Activated T-cell treated with anti-CD3 and anti-CD28 coated beads for 1 hour (primary cell): ENCODE data around the gene CLBA1.
"Not testable (repeated sequence)": the region's sequence is repeated elsewhere in the genome, so short reads cannot be mapped to it uniquely, and the experiment has no call there.

ENCODE experiments used
- DNase-seq: peaks from one replicate; pipeline ENCODE4 v3.0.0-alpha.2; 2020; ENCODE audit warnings: low read depth

Gene CLBA1

DNA sequence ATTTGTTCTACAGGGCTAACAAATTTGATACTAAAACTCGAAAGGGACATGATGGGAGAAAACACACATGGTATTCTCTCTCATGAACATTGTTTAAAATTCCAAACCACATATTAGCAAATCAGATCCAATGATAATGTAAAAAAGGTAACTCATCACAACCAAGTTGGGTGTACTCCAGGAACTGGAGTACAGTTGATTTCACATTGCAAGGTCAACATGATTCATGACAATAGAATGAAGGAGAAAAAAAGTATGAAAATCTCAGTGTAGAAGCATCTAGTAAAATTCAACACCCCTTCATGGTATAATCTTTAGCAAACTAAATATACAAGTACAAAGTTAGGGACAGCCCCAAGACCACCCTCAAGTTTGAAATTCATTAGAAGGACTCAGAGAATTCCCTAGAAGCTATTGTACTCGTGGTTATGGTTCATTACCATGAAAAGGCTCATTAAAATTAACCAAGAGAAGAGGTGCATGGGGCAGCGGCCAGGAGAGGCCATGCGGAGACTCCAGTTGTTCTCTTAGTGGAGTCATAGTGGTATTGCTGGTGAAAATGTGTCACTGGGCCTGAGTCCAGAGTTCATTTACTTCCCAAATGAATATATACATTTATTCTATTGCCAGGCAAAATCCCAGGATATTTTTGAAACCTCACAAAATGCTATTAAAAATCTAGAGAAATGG is 38.3 kb downstream of the CLBA1 start:
- DNase-seq = no peak

DNA sequence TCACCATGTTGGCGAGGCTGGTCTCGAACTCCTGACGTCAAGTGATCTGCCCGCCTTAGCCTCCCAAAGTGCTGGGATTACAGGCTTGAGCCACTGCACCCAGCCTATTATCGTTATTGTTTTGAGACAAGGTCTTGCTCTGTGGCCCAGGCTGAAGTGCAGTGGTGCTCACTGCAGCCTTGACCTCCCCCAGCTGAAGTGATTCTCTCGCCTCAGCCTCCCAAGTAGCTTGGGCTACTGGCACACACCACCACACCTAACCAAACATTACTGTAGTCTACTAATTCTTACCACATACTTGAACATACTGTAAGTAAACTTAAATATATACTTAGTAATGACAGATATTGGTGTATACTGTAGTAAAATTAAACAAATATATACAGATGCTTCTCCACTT is 39.8 kb downstream of the CLBA1 start:
- DNase-seq = no peak

DNA sequence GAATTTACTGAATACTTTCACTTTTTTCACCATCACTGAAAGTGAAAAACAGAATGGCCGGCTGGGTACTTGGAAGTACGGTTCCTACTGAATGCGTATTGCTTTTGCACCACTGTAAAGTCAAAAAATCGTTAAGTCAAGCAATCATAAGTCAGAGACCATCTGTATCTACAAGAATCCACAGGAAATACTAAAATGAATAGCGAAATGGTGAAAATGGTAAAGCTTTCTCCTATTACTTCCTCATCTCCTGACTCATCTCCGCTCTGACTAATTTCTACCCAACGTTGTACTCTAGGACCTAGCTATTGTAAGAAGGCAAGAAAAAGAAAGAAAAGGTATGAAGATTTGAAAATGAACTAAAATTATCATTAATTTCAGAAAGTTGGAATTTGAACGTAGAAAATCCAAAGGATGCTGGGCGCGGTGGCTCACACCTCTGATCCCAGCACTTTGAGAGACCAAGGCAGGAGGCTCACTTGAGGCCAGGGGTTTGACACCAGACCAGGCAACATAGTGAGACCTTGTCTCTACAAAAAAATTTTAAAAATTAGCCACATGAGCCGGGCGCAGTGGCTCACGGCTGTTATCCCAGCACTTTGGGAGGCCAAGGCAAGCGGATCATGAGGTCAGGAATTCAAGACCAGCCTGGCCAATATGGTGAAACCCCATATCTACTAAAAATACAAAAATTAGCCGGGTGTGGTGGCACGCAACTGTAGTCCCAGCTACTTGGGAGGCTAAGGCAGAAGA is 40.6 kb downstream of the CLBA1 start:
- no peak for DNase-seq

DNA sequence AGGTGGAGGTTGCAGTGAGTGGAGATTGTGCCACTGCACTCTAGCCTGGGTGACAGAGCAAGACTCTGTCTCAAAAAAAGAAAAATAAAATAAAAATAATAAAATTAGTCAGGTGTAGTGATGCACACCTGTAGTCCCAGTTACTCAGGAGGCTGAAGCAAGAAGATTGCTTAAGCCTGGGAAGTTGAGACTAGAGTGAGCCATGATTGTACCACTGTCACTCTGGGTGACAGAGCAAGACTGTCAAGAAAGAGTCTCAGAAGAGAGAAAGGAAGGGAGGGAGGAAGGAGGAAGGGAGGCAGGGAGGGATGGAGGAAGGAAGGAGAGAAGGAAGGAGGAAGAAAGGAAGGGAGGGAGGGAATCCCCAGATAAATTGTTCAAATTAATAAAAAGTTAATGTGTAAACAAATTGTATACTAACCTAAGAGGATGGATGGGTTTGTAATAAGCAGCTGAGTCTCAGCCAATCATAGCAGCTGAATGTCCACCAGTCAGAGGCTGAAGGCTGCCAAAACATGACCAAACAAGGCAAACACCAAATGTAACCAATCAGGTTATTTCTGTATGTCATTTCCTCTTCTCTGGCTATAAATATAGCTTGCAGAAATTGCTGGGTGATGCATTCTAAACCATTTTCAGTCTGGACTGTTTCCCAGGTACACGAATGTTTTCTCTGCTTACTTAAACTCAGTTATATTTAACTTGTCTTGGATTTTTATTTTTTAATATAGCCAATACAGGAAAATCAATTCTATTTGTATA is 41.4 kb downstream of the CLBA1 start:
- no peak for DNase-seq

DNA sequence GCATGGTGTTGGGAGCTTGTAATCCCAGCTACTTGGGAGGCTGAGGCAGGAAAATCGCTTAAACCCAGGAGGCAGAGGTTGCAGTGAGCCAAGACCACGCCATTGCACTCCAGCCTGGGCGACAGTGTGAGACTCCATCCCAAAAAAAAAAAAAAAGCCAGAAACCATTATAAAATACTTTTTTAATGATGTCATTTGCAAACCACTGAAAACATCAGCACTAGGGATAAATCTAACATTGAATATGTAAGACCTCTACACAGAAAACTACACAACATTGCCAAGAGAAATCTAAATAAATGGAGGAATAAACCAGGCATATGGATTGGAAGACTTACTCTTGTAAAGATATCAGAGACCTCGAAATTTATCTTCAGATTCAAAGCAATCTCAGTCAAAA is 42.1 kb downstream of the CLBA1 start:
- not testable (repeated sequence) for DNase-seq

DNA sequence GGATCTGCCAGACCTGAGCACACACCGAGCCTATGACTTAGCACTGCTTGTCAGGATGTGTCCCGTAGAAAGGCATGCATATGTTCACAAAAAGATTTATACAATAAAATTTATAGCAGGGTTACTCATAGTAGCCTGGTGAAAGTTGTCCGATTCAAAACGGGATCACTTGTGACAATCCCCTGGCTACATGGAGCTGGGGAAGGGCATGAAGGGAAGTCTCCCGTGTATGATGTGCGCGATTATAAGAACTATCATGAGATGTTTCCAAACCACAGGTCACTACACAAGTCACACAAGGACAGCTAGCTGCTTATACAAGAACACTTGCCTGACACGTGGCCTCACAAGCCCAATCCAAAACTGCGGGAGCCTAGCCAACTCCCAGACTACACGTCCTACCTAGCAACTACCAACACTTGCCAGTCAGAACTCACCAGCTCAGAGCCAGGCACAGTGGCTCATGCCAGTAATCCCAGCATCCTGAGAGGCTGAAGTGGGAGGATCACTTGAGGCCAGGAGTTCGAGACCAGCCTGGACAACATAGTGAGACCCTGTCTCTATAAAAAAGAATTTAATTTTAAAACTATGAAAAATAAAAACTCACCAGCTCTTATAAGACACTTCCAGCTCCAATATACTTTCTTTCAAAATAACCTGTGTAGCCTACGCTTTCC is 42.8 kb downstream of the CLBA1 start:
- no peak for DNase-seq

DNA sequence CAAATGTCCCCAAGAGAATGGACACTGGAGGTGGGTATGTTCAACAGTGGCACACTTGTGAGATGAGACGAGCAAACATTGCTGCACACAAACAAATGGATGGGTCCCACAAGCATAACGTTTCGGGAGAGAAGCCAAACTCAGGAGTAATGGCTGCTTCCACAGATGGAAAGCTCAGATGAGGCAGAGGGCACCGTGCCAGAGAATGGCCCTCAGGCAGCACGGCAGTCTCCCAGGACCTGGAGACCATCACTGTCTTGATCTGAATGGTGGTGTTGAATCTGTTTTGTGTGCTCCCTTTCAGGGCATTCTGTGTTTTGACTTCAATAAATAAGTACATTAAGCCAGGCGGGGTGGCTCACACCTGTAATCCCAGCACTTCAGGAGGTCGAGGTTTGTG is 43.8 kb downstream of the CLBA1 start:
- DNase-seq = no peak

DNA sequence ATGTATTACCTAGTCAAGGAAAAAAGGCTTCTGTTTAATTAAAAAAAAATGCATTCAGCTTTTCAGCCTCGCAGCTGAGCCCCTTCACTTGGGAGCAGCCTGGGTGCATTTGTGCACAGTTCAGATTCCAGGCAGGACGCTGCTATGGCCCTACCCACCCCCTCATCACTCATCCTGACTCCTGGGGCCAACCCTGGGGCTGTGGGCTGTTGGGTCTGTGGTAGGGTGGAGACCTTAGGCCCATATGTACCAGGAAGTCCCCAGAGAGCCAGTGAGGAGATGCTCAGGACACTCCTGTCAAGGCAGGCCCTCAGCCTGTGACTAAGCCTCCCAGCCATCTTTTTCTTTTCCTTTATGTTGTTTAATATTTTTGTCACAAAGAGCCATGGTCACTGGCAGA is 44.6 kb downstream of the CLBA1 start:
- DNase-seq = no peak

DNA sequence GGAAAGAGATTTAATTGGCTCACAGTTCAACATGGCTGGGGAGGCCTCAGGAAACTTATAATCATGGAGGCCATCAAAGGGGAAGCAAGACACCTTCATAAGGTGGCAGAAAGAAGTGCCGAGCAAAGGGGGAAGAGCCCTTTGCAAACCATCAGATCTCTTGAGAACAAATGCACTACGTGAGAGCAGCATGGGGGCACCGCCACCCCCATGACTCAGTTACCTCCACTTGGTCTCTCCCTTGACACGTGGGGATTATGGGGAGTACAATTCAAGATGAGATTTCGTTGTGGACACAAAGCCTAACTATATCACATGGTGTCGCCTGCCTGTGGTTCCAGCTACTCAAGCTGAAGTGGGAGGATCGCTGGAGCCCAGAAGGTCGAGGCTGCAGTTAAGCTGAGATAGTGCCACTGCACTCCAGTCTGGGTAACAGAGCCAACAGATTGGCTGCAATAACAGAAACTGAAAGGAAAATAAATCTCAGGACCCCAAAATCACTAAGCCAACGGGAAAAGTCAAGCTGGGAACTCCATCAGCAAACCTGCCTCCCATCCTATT is 45.3 kb downstream of the CLBA1 start:
- no peak for DNase-seq

DNA sequence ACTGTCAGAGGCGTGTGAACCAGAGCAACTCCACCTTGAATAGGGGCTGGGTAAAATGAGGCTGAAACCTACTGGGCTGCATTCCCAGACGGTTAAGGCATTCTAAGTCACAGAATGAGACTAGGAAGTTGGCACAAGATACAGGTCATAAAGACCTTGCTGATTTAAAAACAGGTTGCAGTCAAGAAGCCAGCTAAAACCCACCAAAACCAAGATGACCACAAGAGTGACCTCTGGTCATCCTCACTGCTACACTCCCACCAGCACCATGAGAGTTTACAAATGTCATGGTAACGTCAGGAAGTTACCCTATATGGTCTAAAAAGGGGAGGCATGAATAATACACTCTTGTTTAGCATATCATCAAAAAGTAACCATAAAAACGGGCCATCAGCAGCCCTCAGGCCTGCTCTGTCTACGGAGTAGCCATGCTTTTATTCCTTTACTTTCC is 46.9 kb downstream of the CLBA1 start:
- not testable (repeated sequence) for DNase-seq

DNA sequence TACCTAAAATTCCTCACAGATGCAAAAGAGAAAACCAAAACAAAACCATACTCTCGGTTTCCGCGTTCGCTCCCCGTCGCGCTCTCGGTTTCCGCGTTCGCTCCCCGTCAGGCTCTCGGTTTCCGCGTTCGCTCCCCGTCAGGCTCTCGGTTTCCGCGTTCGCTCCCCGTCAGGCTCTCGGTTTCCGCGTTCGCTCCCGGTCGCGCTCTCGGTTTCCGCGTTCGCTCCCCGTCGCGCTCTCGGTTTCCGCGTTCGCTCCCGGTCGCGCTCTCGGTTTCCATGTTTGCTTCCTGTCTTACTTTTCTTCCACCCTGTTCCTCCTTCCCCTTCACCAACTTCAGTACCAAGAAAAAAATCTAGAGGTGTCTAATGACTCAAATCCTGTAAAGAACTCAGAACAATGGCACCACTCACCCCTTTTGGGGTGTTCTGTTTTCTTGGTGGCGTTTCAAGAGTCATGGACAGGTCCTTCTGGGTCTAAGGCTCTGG is 47.9 kb downstream of the CLBA1 start:
- DNase-seq = not testable (repeated sequence)

DNA sequence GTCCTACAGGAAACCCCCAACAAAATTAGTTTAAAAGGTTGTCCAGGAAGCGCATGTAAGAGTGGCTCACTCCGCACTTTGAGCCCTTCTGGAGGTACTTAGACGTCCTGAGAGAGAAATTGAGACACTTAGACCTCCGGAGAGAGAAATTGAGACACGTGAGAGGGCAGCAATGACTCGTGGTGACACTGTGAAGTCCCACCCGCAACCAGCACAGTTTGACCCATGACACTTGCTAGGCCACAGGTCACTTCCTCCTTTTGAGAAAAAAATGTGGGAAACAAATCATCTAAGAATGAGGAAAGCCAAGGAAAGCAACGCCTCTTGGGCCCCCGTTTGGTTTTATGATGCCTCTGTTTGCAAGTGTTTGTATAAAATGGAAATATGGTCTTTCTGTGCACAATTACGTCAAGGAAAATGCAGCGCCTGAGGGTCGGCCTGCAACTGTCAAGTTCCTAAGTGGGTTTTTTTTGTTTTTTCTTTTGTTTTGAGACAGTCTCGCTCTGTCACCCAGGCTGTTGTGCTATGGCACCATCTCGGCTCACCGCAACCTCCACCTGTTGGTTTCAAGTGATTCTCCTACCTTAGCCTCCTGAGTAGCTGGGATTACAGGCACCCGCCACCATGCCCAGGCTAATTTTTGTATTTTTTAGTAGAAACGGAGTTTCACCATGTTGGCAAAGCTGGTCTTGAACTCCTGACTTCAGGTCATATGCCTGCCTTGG is 48.9 kb downstream of the CLBA1 start:
- DNase-seq = no peak

DNA sequence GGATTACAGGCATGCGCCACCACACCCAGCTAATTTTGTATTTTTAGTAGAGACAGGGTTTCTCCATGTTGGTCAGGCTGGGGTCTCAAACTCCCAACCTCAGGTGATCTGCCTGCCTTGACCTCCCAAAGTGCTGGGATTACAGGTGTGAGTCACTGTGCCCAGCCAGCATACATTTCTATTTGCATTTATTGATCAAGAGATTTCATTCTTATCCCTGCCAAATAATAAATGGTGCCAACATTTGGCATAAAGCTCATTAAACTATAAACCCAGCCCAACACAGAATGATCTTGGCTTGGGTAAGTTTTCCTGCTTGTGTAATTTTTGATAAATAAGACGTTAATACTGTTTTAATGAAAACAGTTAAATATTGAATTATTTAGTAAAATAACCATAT is 50.0 kb downstream of the CLBA1 start:
- DNase-seq = not testable (repeated sequence)

DNA sequence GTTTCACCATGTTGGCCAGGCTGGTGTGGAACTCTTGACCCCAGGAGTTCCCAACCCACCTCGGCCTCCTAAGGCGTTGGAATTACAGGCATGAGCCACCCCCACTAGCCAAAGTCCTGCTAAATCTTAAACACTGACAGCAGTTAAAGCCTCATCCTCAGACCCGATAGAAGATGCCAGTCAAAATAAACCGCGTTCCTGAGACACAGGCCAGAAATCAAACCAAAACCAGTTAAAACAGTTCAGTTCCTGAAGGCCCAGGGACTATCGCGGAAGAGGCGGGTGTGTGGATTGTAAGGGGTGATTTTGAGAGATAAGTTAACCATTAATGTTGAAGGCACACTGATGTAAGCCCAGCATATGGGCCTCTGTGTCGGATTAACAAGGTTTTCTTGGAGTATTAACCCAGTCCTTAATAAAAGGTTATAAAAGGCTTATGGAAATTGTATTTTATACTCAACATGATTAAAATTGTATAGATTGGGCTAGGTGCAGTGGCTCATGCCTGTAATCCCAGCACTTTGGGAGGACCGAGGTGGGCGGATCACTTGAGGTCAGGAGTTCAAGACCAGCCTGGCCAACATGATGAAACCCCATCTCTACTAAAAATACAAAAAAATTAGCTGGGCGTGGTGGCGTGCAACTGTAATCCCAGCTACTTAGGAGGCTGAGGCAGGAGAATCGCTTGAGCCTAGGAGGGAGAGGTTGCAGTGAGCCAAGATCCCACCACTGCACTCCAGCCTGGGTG is 54.0 kb downstream of the CLBA1 start:
- no peak for DNase-seq

DNA sequence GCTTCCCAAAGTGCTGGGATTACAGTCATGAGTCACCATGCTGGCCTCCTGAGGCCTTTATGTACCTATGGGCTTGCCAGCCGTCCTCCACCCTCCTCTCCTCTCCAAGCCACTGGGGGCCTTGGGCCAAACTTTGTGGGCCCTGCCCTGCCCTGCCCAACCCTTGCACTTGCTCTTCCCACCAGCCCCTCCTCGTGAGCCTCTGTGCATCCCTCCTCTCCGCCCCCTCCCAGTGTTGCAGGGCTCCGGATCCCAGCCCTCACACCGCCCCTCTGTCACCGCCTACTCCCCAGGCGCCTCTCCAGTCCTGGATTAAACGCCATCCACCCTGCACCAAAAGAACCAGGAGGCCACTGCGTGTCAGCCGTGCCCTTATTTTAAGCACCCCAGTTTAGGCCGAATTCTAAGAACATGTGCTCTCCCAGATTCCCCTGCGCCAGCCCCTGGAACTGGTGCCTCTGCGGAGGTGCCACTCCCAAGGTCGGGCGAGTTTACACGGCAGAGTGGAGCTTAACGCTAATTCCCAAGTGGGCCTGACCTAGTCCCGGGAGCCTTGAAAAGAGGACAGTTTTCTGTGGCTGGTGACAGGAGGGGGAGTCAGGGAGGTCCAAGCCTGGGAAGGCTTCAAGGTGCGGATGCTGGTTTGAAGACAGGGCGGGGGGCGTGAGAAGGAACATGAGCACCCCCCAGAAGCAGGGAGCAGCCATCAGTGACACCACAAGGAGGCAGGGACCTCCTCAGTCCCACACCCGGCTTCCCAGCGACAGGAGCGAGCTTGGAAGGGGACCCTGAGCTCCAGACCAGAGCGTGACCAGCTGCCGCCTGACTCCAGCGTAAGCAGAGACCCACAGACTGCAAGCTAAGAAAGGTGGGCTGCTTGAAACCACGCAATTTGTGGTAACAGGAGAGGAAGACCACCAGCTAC is 56.5 kb downstream of the CLBA1 start:
- no peak for DNase-seq

DNA sequence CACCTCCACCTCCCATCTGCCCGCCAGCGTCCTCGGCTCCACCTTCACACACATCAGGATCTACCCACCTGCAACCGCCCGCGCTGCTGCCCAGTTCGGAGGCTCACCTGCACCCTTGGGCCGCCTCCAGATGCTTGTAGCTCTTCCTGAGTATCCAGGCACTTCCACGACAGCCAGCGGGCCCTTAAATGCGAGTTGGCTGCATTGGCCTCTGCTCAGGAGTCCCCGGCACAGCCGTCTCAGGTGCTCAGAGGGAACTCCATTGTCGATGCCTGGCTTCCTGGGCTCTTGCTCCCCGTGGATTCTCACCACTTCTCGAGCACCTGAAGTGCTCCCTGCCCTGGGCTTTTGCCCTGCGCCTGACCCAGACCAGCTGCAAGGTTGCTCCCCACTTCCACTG is 57.2 kb downstream of the CLBA1 start:
- no peak for DNase-seq

DNA sequence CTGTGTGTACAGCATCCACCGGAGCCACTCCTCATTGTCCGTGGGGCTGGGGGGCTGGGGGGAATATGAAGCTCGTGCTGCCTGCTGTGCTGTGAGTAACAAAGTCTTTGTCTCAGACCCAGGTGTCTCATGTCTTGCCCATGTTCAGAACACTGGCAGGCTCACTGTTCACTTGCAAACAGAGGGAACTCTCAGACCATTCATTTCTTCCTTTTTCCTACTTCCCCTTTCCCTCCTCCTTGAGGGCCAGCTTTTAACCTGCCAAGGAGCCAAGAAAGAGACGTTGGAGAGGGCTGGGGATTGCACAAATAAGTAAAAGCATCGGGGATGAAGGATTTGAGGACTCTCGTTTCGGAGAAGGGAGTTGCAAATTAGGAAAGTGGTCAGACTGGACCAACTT is 58.1 kb downstream of the CLBA1 start:
- DNase-seq = no peak
